ENCODE data around the gene CELF5.
"Not testable (repeated sequence)": the region's sequence is repeated elsewhere in the genome, so short reads cannot be mapped to it uniquely, and the experiment has no call there.

CELF5 gene

DNA sequence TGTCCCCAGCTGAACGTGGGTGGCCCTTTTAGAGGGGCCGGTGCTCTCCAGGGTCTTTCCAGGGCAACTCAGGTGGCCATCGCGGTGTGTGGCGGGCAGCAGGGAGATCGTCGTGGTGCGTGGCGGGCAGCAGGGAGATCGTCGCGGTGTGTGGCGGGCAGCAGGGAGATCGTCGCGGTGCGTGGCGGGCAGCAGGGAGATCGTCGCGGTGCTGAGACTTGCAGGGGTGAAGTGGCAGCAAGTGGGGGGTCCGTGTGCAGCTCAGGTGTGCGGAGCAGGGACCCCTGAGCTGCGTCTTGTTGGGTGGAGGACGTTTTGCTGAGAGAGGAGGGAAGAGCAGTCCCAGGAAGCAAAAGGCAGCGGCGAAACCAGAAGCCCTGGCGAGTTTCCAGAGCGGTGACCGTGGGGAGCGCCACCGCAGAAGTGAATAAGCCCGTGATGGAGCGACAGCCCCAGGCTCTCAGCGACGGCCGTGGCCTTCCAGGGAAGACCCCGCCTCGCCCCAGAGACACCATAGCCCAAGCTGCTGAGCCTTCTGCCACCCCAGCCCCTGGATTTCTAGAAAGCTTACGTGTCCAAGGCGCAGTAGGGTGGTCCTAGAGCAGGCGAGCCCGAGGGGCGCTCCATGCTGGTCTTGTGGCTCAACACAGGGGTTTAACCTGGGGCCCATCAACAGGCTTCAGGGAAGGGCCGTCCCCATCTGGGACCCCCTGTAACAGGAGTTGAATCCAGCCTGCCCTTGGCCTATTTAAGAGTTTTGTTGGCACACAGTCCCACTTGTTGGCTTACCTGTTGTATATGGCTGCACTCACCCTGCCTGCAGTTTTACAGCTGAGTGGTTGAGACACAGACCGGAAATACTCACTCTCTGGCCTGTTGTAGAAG, 33.3 kb upstream of the CELF5 start:
- FAIRE-seq = no peak

DNA sequence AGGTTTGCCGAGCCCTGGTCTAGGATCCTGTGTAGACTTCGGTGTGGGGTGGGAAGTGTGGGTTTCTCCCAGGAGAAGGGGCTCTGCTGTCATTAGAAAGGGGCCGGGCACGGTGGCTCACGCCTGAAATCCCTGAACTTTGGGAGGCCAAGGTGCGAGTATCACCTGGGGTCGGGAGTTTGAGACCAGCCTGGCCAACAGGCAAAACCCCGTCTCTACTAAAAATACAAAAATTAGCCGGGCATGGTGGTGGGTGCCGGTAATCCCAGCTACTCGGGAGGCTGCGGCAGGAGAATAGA, 32.7 kb upstream of the CELF5 start:
- not testable (repeated sequence) for FAIRE-seq

DNA sequence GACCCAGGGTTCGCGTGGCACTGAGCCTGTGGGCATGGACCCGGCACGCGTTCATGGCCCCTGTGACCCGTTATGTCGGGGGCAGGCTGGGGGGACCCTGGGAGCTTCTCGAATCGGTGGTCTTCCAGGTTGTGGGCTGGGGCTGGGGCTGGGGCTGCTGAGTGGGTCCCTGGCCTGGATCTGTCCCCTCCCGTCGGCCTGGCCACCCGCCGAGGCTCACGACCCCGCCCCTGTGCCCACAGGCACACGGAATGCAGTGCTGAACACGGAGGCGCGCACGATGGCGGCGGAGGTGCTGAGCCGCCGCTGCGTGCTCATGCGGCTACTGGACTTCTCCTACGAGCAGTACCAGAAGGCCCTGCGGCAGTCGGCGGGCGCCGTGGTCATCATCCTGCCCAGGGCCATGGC, 32.2 kb upstream of the CELF5 start:
- FAIRE-seq = no peak

DNA sequence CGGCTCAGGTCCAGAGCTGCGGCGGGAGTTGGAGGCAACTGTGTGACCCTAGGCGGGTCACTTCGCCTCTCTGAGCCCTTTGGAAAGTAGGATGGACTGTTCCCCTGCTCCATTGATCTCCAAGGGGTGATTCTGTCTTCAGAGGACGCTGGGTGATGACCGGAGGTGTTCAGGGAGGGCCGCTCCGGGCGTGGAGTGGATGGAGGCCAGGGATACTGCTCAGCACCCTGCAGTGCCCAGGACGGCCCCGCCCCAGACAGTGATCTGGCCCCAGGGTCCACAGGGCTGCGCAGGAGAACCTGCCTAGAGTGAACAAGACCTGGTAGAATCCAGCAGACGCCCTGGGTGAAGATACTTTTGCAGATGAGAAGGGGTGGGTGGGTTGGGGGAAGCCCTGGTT, 31.8 kb upstream of the CELF5 start:
- no peak for FAIRE-seq

DNA sequence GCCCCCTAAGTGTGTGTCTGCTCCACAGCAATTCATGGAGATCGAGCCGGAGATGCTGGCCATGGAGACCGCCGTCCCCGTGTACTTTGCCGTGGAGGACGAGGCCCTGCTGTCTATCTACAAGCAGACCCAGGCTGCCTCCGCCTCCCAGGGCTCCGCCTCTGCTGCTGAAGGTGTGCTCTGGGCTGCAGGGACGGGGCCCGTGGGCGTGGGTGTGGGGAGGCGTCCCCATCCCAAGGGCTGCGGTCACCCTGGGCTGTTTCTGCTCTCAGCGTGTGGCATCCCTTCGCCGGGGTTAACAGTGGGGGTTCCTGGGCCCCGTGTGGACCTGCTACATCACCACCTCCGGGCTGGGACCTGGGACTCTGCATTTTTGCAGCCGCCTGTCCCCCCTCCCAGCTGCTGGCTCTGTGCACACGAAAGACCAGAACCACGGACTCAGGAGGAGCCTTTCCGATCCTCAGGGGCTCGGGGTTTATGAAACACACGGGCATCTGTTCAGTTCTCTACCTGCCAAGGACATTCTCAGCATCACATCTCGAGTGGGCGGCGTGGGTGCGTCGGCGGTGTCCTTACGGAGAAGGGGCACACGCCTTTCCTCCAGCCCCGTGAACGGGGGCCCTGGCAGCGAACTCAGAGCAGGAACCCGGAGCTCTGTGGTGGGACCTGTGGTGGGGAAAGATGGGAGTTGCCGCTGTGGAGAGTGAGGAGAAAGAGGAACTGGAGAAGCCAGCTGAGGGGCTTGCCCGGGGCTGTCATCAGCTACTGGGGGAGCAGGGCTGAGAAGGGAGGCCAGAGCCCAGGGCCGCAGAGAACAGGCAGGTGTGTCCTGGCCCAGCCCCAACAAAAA, 31.0 kb upstream of the CELF5 start:
- FAIRE-seq = no peak

DNA sequence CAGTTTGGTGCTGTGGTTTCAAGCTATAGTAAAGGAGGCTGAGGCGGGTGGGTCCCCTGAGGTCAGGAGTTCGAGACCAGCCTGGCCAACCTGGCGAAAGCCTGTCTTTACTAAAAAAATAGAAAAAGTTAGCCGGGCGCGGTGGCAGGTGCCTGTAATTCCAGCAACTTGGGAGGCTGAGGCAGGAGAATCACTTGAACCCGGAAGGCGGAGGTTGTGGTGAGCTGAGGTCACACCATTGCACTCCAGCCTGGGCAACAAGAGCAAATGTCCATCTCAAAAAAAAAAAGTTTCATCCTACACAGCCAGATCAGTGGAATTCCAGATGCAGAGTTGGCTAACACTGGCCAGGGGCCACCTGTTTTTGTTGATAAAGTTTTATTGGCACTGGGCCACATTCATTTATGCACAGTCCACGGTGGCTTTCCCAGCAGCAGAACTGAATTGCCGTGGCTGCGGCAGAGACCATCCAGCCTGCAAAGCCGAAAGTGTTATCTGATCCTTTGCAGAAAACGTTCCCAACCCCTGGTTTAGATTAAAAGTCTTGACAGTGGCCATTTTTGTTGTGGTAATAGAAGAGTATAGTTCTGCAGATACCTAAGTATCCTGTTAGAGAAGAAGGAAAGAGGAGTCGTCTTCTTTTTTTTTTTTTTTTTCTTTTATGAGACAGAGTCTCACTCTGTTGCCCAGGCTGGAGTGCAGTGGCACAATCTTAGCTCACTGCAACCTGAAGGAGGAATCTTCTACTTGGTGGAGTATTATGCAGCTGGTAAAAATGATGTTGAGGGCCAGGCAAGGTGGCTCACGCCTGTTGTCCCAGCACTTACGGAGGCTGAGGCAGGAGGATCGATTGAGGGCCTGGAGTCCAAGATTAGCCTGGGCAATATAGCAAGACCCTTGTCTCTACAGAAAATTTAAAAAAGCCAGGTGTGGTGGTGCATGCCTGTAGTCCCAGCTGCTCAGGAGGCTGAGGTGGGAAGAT, 30.1 kb upstream of the CELF5 start:
- no peak for FAIRE-seq

DNA sequence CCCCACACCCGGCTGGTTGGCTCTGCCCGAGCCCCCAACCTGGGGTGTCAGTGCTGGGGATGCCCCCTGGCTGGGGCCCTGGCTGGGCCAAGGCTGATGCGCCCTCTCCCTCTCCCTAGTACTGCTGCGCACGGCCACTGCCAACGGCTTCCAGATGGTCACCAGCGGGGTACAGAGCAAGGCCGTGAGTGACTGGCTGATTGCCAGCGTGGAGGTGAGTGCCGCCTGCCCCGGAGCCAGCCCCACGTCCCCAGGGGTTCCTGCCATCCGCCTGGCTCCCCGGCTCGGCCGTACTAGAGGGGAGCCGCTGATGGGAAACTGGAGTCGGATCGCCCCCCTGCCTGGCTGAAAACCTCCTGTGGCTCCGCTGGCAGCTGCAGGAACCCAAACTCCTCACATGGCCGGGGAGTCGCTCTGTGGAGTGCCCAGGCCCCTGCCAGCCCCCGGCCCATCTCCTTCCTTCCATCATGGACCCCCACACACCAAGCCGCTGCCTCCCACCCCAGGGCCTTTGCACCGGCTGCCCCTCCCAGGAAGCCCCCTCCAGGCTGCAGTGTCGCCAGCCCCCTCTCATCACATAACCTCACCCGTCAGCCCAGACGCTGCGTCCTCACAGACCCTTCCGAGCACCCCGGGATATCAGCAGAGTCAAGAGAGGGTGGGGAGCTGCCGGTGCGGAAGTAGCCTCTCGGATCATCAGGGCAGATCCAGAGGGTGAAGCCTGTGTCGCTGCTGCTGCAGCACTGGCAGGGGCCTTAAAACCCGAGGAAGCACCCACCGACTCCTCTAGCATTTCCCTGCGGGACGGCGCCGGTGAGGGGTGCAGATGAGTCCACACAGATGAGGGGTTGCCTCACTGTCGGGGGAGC, 28.2 kb upstream of the CELF5 start:
- FAIRE-seq = no peak

DNA sequence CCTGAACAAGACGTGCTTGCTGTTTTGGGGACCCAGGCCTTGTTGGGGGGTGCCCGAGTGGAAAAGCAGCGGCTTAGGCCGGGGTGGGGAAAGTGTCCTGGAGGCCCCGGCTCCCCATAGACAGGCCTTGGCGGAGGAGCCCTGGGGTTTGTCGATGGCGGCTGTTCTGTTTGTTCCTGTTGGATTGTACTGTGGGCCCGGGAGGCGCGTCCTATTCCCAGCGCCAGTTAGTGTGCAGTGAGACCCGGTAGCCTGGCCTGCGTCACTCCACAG, 27.6 kb upstream of the CELF5 start:
- FAIRE-seq = no peak

DNA sequence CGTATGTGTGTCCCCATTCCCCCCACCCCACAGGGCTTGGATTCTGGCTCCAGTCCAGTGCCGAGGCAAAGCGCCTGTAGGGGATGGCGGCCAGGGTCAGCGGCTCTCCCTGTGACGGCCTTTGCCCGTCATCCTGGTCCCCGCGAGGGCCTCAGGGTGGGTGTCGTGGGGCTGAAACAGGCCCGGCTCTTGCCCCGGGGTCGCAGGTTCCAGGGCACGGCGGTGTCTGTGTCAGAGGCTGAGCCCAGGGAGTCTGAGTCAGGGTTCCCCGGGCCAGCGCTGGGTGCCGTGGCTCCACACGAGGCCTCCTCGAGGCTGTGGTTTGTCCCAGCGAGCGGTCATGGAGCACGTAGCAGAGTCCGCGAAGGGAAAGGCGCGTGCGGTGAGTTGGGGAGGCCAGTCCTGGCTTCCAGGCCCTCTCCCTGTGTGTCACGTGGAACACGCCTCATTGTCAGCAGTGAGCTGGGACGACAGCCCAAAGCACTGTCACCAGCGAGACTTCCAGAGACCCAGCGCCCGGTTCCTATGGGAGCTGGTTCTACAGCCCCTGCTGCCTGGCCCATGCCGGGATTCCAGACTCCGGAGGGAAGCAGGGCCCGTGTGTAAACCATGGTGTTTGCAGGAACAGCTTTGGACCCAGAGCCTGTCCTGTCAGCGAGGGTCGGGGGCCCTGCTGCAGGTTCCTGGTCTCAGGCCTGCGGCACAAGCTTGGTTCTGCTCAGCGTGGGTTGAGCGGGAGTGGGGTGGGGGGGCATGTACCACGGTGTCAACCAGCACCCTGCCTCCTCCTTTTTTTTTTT, 25.4 kb upstream of the CELF5 start:
- FAIRE-seq = no peak

DNA sequence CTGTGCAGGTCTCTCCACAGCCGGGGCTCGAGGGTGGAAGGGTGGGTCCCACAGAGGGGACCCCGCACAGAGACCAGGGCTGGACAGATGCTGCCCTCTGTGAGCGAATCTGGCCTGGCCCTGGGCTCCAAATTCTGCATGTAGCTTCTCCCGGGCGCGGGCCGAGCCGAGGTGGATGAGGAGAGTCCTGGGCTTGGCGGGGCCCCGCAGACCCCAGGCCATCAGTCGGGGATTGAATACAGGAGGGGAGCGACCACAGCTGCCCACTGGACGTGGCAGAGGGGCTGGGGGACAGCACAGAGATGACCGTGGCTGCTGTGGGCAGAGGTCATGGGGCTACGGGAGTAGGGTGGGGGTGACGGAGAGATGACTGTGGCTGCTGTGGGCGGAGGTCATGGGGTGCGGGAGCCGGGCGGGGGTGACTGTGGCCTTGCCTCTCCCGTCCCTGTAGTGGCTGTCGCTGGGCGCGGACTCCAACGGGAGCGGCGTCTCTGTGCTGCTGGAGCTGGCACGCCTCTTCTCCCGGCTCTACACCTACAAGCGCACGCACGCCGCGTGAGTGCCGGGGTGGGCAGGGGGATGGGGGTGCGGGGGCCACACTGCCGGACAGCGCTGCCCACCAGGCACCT, 23.3 kb upstream of the CELF5 start:
- FAIRE-seq = no peak

DNA sequence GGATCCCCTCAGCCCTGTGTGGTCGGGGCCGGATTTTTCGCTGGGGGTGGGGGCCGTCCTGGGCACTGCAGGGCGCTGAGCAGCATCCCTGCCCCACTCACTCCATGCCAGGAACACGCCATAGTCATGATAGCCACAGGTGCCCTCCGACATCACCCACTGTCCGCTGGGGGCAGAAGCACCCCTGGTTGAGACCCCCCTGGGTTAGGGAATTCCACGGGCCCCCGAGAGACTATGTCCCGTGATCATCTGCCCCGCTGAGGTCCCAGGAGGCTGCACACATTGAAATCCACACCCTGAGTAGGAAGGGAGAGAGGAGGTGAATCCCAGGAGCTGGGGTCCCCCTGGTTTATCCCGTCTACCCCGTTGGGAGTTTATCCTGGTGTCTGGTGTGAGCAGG, 22.6 kb upstream of the CELF5 start:
- no peak for FAIRE-seq

DNA sequence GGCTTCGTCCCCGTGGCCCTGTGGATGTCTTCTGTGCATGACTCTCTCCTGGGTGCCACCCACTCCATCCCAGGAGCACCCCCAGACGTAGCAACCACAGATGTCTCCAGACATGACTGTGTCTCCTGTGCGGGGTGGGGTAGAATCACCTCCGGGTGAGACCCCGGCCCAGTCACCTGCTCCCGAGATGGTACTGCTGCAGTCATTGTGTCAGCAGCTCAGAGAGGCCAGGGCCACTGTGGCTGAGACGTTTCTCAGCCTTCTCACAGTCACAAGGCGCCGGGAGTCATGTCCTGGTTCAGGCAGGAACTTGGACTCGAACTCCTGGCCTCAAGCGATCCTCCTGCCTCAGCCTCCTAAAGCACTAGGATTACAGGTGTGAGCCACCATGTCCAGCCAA, 22.1 kb upstream of the CELF5 start:
- FAIRE-seq = no peak

DNA sequence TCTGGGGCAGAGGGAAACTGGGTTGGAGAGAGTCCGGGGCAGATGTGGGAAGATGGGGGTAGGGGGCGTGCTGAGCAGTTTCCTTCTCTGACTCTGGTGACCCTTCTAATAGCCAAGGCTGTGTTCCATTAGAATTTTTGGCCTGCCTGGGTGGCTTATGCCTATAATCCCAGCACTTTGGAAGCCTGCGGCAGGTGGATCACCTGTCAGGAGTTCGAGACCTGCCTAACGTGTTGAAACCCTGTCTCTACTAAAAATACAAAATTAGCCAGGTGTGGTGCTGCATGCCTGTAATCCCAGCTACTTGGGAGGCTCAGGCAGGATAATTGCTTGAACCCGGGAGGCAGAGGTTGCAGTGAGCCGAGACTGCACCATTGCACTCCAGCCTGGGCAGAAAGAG, 21.6 kb upstream of the CELF5 start:
- FAIRE-seq = not testable (repeated sequence)

DNA sequence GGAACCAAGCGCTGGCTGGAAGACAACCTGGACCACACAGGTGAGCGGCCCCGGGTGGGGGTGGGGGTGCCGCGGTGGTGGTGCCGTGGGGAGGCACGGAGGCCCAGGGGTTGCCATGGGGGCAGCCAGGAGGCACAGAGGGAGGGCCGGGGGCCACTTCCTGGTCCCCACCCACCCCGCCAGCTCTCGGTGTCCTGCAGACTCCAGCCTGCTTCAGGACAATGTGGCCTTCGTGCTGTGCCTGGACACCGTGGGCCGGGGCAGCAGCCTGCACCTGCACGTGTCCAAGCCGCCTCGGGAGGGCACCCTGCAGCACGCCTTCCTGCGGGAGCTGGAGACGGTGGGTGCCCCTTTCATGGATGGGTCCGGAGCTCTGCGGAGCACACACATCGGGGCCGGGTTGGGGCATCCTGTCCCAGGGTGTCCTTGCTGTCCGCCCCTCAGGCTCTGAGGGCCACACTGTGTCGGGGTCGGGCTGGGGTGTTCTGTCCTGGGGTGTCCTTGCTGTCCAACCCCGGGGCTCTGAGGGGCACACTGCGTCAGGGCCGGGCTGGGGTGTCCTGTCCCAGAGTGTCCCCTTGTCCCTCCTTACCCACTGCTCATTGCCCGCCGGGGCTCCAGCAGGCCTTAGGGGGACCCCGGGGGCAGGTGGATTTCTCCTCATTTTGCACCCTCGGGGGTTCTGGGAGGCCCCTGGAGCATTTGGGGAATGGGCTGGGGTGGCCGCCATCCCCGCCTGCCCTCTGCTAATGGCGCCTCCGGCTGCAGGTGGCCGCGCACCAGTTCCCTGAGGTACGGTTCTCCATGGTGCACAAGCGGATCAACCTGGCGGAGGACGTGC, 20.4 kb upstream of the CELF5 start:
- FAIRE-seq = no peak

DNA sequence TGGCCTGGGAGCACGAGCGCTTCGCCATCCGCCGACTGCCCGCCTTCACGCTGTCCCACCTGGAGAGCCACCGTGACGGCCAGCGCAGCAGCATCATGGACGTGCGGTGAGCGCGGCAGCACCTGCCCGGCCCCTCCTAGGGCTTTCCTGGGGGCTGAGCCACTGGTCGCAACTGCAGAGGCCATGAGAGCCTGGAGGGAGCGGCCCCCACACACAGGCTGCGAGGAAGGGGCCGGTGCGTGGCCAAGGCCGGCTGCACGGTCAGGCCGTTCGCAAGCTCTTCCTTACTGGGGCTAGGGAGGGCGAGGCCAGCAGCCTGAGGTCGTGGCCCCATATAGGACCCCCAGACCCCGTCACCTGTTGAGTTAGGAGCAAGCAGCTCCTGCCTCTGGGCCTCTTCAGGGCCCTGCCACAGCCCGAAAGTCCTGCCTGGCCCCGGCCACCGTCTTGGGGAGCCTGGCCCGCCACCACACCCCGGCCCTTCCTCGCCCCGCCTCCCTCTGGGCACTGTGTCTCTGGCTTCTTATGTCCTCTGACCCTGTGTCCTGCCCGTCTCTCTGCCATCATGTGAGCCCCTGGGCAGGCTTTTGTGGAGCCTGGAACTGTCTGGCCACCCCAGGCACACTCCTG, 19.7 kb upstream of the CELF5 start:
- no peak for FAIRE-seq

DNA sequence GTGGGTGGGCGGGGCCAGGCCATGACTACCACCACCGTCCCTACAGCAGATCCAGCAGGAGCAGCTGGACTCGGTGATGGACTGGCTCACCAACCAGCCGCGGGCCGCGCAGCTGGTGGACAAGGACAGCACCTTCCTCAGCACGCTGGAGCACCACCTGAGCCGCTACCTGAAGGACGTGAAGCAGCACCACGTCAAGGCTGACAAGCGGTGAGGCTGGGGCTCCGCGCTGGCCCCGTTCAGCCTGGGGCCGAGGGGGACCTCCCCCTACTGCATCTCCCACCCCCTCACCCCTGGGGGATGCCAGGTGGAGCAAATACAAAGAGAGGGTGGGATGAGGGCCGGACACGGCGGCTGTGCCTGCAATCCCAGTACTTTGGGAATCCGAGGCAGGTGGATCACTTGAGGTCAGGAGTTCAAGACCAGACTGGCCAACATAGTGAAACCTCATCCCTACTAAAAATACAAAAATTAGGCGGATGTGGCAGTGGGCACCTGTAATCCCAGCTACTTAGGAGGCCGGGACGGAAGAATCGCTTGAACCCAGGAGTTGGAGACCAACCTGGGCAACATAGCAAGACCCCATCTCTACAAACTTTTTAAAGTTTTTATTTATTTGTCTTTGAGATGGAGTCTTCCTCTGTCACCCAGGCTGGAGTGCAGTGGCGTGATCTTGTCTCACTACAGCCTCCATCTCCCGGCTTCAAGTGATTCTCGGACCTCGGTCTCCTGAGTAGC, 18.1 kb upstream of the CELF5 start:
- no peak for FAIRE-seq

DNA sequence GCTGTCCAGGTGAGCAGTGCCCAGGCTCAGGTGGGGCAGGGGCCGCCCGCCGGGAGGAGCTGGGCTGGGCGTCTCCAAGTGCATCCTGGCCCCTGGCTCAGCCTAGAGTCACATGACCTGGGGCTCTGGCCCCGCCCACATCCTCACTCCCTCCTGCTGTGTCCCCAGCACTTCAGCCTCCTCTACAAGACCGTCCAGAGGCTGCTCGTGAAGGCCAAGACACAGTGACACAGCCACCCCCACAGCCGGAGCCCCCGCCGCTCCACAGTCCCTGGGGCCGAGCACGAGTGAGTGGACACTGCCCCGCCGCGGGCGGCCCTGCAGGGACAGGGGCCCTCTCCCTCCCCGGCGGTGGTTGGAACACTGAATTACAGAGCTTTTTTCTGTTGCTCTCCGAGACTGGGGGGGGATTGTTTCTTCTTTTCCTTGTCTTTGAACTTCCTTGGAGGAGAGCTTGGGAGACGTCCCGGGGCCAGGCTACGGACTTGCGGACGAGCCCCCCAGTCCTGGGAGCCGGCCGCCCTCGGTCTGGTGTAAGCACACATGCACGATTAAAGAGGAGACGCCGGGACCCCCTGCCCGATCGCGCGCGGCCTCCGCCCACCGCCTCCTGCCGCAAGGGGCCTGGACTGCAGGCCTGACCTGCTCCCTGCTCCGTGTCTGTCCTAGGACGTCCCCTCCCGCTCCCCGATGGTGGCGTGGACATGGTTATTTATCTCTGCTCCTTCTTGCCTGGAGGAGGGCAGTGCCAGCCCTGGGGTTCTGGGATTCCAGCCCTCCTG, 16.8 kb upstream of the CELF5 start:
- FAIRE-seq = no peak

All from endometrium (tissue), 2 donors.